C1 segment of cervical spinal cord (tissue), 14 donors: ENCODE data around the gene MCTP2.

ENCODE experiments used
- DNase-seq, 14 donors: peaks; one replicate each; lab custom pipeline; 2025; lab: John Stamatoyannopoulos, UW

MCTP2 gene

GRCh38 chr15:94352636-94353487, 121.5 kb downstream of the MCTP2 start:
- DNase-seq: no peak

DNA sequence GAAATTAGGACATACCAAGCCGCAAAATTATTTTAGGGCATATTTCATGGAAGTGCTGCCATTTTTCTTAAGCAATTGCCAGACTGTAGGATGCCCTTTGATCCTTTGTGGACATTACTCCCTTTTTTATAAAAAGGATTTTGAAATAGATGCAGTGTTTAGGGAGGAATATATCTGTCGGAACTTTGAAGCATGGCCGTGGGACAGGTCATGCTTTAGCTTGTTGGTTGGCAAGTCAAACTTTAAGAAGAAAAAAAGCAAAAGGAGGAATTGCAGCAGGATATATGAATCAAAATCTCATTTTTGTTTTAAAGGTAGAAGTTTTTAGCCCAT, 122.1 kb downstream of the MCTP2 start:
- DNase-seq: no peak

DNA sequence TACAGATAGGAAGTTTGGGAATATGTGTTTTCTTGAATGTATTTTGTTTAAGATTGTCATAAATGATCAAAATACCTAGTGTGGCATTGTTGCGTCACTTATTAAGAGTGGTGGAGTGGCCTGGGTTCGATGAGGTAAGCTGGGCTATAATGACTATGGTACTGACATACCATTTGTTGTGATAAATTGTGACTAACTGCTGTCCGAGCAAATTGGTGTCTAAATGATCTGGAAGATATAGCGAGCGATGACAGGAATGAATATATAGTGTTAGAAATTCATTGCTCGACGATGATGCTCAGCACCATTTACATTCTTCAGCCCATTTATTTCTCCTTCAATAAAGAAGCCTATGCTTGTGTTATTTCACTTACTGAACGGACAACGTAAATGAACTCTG, 123.3 kb downstream of the MCTP2 start:
- no peak for DNase-seq

GRCh38 chr15:94359716-94360115, 128.4 kb downstream of the MCTP2 start:
- no peak for DNase-seq

DNA sequence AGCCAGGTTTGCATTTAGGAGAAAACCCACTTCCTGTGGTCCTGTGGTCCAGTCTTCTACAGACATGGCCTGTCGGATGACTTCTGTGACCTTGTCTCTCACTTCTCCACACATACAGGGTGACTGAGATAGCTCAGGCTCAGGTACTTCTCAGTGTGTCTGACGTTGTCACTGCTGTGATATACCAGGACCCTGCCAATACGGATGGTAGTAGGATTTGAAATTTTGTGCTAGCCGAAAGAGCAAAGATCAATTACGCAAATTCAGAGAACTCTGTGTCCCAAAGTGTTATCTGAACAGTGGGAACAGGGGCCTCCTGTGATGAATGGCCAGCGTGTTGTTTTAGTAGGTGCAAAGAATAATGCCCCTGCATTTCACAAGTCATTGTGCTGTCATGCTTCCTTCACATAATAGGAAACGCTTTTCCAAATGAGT, 128.9 kb downstream of the MCTP2 start:
- no peak for DNase-seq

DNA sequence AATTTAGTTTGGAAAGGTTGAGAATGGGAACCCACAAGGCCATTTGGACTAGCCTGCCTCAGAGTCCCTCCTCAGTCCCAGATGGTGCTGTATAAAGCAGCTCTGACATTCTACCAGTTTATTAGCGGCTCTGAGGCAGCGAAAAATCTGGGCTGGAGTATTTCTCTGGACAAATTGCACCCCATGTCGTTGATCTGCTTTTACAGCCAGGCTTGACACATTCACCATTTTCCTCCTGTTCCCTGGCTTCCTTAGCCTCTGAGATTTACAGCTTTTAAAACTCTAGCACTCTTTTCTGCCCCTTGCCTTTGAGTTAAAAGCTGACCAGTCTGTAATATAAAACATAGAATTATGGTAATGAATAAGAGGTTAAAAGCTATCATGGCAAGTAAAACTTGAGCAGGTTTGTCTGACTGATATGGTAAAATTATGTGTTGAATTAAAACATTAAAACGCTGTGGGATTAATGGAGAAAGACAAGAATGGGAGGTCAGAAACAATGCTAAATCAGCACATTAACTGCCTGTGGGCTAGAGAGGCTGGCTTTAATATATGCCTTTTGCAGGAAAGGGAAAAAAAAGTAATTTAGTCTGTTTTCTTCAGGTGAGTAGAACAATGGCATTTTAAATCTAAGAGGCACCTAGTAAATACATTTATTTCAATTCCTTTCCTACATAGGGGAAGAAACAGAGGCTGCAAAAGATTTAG, 131.2 kb downstream of the MCTP2 start:
- no peak for DNase-seq

DNA sequence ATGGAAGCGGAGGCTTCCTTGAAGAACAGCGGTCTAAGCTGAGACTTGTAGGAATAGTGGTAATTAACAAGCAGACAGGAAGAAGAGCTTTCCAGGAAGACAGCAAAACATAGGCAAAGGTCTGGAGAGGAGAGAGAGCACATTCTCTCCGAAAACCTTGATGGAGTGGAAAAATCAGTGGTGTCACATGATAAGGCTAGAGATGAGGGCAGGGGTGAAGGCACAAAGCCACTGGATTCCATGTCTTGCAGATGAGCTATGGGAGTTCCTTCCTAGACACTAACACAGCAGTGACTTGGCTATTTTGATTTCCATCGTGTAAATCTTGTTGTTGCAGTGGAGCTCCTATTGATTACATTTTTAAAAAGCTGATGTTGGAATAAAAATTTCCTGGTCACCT, 132.0 kb downstream of the MCTP2 start:
- DNase-seq: no peak

DNA sequence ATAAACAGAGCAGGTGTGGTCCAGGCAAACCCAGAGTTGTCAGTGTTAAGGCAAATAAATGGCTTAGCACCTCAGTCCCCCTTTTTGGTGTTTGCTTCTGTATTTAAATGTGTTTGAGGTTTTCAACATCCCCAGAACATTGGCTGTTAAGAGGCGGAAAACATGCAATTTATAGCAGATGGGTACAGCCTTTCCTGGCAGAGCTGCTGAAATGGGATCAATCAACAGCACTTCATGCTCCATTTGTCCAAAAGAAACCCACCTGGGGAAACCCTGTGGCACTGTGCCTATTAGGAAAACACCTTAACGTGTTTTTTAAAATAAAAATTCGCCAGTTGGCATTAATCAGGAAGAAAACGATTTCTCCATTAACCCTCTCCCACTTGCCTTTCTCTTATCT, 135.4 kb downstream of the MCTP2 start:
- no peak for DNase-seq

GRCh38 chr15:94367726-94368535, 136.6 kb downstream of the MCTP2 start:
- no peak for DNase-seq

- no peak for DNase-seq
Observed at GRCh38 chr15:94370206-94370935, 139.0 kb downstream of the MCTP2 start.

- no peak for DNase-seq
Observed at GRCh38 chr15:94370936-94371285, 139.6 kb downstream of the MCTP2 start.

DNA sequence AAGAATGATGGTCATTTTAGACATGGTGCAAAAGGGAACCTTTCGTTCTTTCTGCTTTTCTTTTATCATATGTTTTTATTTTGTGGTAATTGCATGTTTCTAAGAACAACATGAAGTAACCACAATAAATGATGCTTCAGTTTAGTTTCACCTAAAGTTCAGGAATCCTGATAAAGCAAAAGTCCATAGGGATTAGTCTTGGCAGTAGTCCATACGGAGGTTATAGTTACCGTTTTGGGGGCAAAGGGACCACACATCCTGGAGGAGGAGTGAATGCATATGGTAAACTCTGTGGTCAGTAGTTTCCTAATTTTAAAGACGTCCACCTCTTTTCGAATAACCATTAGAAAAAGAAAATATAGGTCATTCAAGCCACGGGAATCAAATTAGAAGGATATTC, 141.5 kb downstream of the MCTP2 start:
- no peak for DNase-seq

GRCh38 chr15:94375997-94376396, 144.6 kb downstream of the MCTP2 start:
- no peak for DNase-seq

GRCh38 chr15:94379986-94380385, 148.6 kb downstream of the MCTP2 start:
- no peak for DNase-seq

DNA sequence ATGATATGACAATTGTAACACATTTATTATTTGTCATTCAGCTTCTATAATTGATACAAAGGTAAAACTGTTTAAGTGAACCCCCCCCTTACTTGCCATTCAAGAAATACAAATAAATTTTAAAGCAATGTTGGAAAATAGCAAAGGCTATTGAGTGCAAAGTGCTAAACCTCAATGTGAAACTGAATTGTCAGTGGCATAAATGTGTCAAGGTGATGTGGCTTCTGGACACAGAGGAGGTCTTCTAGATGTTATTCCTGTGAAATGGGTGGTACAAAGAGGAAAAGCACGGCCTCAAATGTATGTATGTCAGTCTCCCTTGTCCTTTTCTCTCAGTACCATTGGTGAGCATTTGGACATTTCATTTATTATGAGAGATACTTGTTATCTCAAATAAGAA, 149.4 kb downstream of the MCTP2 start:
- no peak for DNase-seq

DNA sequence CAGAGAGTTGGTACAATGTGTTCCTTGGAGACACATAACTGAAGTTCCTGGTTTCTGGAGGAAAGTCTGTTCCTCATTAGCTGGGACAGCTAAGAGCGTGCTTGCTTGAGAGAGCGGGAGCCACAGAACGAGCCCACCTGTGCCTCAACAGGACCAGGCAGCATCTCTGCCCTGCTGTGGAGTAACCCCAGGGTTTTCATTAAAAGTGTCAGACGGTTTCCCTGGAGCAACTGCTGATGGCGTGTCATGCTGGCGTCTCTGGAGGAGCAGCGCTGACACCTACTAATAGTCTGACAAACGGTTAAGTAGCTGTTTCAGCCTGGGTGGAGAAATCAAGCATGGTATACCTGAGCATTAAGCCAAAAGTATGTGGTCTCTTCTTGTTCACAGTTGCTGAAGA, 150.0 kb downstream of the MCTP2 start:
- DNase-seq: no peak

GRCh38 chr15:94383041-94383440, 151.7 kb downstream of the MCTP2 start:
- no peak for DNase-seq

GRCh38 chr15:94383706-94384105, 152.3 kb downstream of the MCTP2 start:
- no peak for DNase-seq

GRCh38 chr15:94385441-94385840, 154.1 kb downstream of the MCTP2 start:
- no peak for DNase-seq

DNA sequence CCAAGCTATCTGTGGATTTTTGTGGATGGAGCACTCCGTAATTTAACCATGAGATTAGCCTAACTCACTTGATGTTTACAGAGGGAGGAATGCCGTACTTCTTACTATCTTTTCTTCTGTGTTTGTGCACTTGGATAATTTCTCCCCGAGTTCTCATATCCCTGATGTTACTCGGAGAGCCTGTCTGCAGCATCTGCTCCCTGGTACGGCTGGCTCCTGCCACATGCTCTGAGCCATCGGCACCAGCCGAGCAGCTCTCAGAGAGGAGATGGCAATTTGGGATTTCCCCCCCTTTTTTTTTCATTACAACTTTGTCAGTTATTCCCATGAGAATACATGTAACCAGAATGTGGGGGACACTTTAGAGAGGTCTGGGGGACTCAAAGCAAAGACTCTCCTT, 155.0 kb downstream of the MCTP2 start:
- no peak for DNase-seq

GRCh38 chr15:94387442-94387841, 156.1 kb downstream of the MCTP2 start:
- no peak for DNase-seq
